ENCODE measurements around the gene NIT2.
A peak's percentile ranks its signal among the peaks of the same experiment; 100 is the strongest.

NIT2 gene

DNA sequence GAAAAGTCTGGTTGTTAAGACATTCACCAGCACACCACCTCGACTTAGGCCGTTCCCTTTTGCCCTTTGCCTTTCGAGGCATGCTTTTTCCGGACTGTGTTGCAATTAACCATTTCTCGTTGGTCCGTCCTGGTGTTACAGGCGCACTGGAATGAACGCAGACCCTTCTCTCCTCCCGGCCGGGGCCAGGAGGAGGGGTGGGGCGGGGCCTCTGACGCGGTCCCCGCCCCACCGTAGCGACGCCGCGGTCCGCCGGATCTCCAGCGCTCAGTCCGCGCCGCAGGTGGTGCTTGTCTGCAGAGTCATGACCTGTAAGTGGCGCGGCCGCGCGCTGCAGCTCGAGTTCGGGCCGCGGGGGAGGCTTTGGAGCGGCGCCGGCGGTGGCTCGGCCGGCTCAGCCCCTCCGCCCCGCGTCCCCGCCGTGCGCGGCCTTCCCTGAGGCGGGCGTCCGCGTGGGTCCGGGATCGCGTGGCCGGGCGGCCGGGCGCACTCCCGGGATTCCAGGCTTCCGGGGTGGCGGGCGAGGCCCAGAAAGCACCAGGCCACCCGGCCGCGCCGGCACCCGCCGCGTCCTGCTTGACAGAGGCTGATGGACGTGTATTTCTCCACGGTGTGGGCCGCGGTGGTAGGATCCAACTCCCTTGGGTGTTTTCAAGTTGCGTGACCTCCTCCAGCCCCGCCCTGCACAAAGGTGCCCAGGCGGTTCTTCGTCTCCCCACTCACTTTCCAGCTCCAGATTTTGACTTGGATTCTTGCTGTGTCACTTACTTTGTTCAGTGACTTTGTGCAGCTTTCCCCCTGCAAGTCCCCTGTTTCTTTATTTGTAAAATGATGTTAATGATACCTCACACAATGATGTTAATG, at the start of gene NIT2:
NIT2 (plus strand) TSS at position 270 of the 864 bp plus-strand sequence; CDS start at position 305, 35 bp downstream.
- TF ChIP-seq, protein P1, sequence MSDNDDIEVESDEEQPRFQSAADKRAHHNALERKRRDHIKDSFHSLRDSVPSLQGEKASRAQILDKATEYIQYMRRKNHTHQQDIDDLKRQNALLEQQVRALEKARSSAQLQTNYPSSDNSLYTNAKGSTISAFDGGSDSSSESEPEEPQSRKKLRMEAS (IDR thresholded peaks at IDR 0.05) = peak; percentile 66
- TF ChIP-seq NFIC (IDR thresholded peaks at IDR 0.05) (peak; percentile 9; the same call in 1 of the 2 replicates), TAF1 (IDR thresholded peaks at IDR 0.05; ENCODE audit: low read depth) (peak; percentile 54; the same call in 1 of the 2 replicates), YY1 (IDR thresholded peaks at IDR 0.05; ENCODE audit: low read depth) (0 out of 2 replicates have a peak, but pooled peaks have one; percentile 37), TCF12 (IDR thresholded peaks at IDR 0.05; ENCODE audit: low read depth) (no peak), RAD21 (IDR thresholded peaks at IDR 0.05; ENCODE audit: low read depth) (no peak)
- TF ChIP-seq, protein P2, sequence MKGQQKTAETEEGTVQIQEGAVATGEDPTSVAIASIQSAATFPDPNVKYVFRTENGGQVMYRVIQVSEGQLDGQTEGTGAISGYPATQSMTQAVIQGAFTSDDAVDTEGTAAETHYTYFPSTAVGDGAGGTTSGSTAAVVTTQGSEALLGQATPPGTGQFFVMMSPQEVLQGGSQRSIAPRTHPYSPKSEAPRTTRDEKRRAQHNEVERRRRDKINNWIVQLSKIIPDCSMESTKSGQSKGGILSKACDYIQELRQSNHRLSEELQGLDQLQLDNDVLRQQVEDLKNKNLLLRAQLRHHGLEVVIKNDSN (IDR thresholded peaks at IDR 0.05) = 0 out of 2 replicates have a peak, but pooled peaks have one; percentile 9

GRCh38 chr3:100288288-100288894, 46.2 kb upstream of the NIT2 start:
- TF ChIP-seq NFIC (IDR thresholded peaks at IDR 0.05) (no peak), EP300 (IDR thresholded peaks at IDR 0.05; ENCODE audit: borderline replicate concordance) (no peak), YY1 (IDR thresholded peaks at IDR 0.05; ENCODE audit: low read depth) (no peak), CEBPB (IDR thresholded peaks at IDR 0.05) (no peak), CREB1 (IDR thresholded peaks at IDR 0.05; ENCODE audit: low read depth) (no peak), TCF12 (IDR thresholded peaks at IDR 0.05; ENCODE audit: low read depth) (no peak), EGR1 (IDR thresholded peaks at IDR 0.05) (no peak), TEAD4 (IDR thresholded peaks at IDR 0.05) (no peak), FOXM1 (IDR thresholded peaks at IDR 0.05; ENCODE audit: borderline replicate concordance, low read depth) (no peak), ZBTB7A (IDR thresholded peaks at IDR 0.05; ENCODE audit: low read depth) (no peak), RAD21 (IDR thresholded peaks at IDR 0.05; ENCODE audit: low read depth) (no peak), TAF1 (IDR thresholded peaks at IDR 0.05; ENCODE audit: low read depth) (no peak)
- TF ChIP-seq, protein P2 (IDR thresholded peaks at IDR 0.05) = no peak
- TF ChIP-seq, protein P1 (IDR thresholded peaks at IDR 0.05) = no peak
- TF ChIP-seq, protein P3, sequence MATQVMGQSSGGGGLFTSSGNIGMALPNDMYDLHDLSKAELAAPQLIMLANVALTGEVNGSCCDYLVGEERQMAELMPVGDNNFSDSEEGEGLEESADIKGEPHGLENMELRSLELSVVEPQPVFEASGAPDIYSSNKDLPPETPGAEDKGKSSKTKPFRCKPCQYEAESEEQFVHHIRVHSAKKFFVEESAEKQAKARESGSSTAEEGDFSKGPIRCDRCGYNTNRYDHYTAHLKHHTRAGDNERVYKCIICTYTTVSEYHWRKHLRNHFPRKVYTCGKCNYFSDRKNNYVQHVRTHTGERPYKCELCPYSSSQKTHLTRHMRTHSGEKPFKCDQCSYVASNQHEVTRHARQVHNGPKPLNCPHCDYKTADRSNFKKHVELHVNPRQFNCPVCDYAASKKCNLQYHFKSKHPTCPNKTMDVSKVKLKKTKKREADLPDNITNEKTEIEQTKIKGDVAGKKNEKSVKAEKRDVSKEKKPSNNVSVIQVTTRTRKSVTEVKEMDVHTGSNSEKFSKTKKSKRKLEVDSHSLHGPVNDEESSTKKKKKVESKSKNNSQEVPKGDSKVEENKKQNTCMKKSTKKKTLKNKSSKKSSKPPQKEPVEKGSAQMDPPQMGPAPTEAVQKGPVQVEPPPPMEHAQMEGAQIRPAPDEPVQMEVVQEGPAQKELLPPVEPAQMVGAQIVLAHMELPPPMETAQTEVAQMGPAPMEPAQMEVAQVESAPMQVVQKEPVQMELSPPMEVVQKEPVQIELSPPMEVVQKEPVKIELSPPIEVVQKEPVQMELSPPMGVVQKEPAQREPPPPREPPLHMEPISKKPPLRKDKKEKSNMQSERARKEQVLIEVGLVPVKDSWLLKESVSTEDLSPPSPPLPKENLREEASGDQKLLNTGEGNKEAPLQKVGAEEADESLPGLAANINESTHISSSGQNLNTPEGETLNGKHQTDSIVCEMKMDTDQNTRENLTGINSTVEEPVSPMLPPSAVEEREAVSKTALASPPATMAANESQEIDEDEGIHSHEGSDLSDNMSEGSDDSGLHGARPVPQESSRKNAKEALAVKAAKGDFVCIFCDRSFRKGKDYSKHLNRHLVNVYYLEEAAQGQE (IDR thresholded peaks at IDR 0.05; ENCODE audit: low read depth) = no peak

DNA sequence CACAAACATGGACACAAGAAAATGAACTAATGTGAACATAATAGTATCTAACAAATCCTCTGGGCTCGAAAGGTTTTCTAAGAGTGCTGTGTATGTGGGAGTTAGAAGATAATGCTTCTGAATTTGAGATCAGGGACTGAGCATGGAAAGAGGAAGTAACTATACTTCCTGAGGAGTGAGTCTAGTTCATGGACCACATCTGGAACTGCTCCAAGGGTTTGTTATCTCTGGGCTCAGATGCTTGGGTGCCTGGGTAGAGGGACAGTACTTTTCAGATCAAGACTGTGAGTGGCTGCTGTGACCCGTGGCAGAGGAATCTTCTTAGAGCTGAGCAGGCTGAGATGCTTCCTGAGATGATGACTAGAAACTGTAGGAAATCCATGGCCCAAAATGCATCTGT, 45.2 kb upstream of the NIT2 start:
- TF ChIP-seq, protein P1 (IDR thresholded peaks at IDR 0.05) = no peak

GRCh38 chr3:100295089-100295488, 39.5 kb upstream of the NIT2 start:
- TF ChIP-seq, protein P2 (IDR thresholded peaks at IDR 0.05) = no peak
- TF ChIP-seq TEAD4 (IDR thresholded peaks at IDR 0.05) = no peak
- TF ChIP-seq, protein P1 (IDR thresholded peaks at IDR 0.05) = no peak
- no peak for TF ChIP-seq YY1 (IDR thresholded peaks at IDR 0.05; ENCODE audit: low read depth)
- TF ChIP-seq FOXM1 (IDR thresholded peaks at IDR 0.05; ENCODE audit: borderline replicate concordance, low read depth) = no peak
- TF ChIP-seq EGR1 (IDR thresholded peaks at IDR 0.05) = no peak
- TF ChIP-seq CEBPB (IDR thresholded peaks at IDR 0.05) = no peak
- no peak for TF ChIP-seq EP300 (IDR thresholded peaks at IDR 0.05; ENCODE audit: borderline replicate concordance)
- TF ChIP-seq RAD21 (IDR thresholded peaks at IDR 0.05; ENCODE audit: low read depth) = no peak

GRCh38 chr3:100297784-100298183, 36.8 kb upstream of the NIT2 start:
- TF ChIP-seq TAF1 (IDR thresholded peaks at IDR 0.05; ENCODE audit: low read depth) (no peak), RAD21 (IDR thresholded peaks at IDR 0.05; ENCODE audit: low read depth) (no peak), ZBTB7A (IDR thresholded peaks at IDR 0.05; ENCODE audit: low read depth) (no peak)

- TF ChIP-seq, protein P3 (IDR thresholded peaks at IDR 0.05; ENCODE audit: low read depth) = no peak
- no peak for TF ChIP-seq FOXM1 (IDR thresholded peaks at IDR 0.05; ENCODE audit: borderline replicate concordance, low read depth)
- no peak for TF ChIP-seq RAD21 (IDR thresholded peaks at IDR 0.05; ENCODE audit: low read depth)
- no peak for TF ChIP-seq EGR1 (IDR thresholded peaks at IDR 0.05)
Measured at GRCh38 chr3:100299016-100299415, 35.5 kb upstream of the NIT2 start.
